ENCODE results near the gene LRP5.
A peak's percentile ranks its signal among the peaks of the same experiment; 100 is the strongest.

LRP5 gene

GRCh38 chr11:68379206-68379605 lies 66.8 kb downstream of the LRP5 start:
- no peak overlapping the region for H3K9ac ChIP-seq (ENCODE audit: low read length)
- no peak for DNase-seq (ENCODE audit: low read depth)

GRCh38 chr11:68380786-68381622 lies 68.6 kb downstream of the LRP5 start:
- Histone ChIP-seq H3K27me3 (replicated peaks; ENCODE audit: control insufficient read depth, insufficient read depth, low read length) (no peaks in the 10 kb centered on the region), H3K4me3 (ENCODE audit: low read length) (peak overlapping the region; percentile 19), H3K36me3 (ENCODE audit: control insufficient read depth, insufficient read depth, low read length, severe bottlenecking) (no peaks in the 10 kb centered on the region), H3K9ac (ENCODE audit: low read length) (peak overlapping the region; percentile 46), H3K4me1 (ENCODE audit: control insufficient read depth, insufficient read depth, low read length) (peaks cover 37% of the 10 kb centered on the region), H3K9me3 (ENCODE audit: control insufficient read depth, low read length) (no peaks in the 10 kb centered on the region)
- peak; percentile 39 for DNase-seq (ENCODE audit: low read depth)

More at GRCh38 chr11:68379206-68379605, 66.8 kb downstream of the LRP5 start:
- no peak overlapping the region for H3K4me3 ChIP-seq (ENCODE audit: low read length)
- no peaks in the 10 kb centered on the region for H3K27me3 ChIP-seq (replicated peaks; ENCODE audit: control insufficient read depth, insufficient read depth, low read length)
- H3K9me3 ChIP-seq (ENCODE audit: control insufficient read depth, low read length), result no peaks in the 10 kb centered on the region
- H3K4me1 ChIP-seq (ENCODE audit: control insufficient read depth, insufficient read depth, low read length), result peaks cover 47% of the 10 kb centered on the region
- H3K36me3 ChIP-seq (ENCODE audit: control insufficient read depth, insufficient read depth, low read length, severe bottlenecking), result no peaks in the 10 kb centered on the region

- Histone ChIP-seq H3K27me3 (replicated peaks; ENCODE audit: control insufficient read depth, insufficient read depth, low read length) (no peaks in the 10 kb centered on the region), H3K4me1 (ENCODE audit: control insufficient read depth, insufficient read depth, low read length) (peaks cover 33% of the 10 kb centered on the region), H3K4me3 (ENCODE audit: low read length) (peak overlapping the region; percentile 19), H3K36me3 (ENCODE audit: control insufficient read depth, insufficient read depth, low read length, severe bottlenecking) (no peaks in the 10 kb centered on the region), H3K9ac (ENCODE audit: low read length) (peak overlapping the region; percentile 46), H3K9me3 (ENCODE audit: control insufficient read depth, low read length) (no peaks in the 10 kb centered on the region)
- DNase-seq (ENCODE audit: low read depth), result no peak
These were observed 69.3 kb downstream of the LRP5 start for GRCh38 chr11:68381716-68382115.

- Histone ChIP-seq H3K27me3 (replicated peaks; ENCODE audit: control insufficient read depth, insufficient read depth, low read length) (no peaks in the 10 kb centered on the region), H3K4me1 (ENCODE audit: control insufficient read depth, insufficient read depth, low read length) (peaks cover 25% of the 10 kb centered on the region), H3K9ac (ENCODE audit: low read length) (no peak overlapping the region), H3K4me3 (ENCODE audit: low read length) (no peak overlapping the region), H3K9me3 (ENCODE audit: control insufficient read depth, low read length) (no peaks in the 10 kb centered on the region), H3K36me3 (ENCODE audit: control insufficient read depth, insufficient read depth, low read length, severe bottlenecking) (no peaks in the 10 kb centered on the region)
- DNase-seq (ENCODE audit: low read depth), result no peak
These were observed 70.1 kb downstream of the LRP5 start for GRCh38 chr11:68382358-68382998.

- Histone ChIP-seq H3K27me3 (replicated peaks; ENCODE audit: control insufficient read depth, insufficient read depth, low read length) (no peaks in the 10 kb centered on the region), H3K4me3 (ENCODE audit: low read length) (no peak overlapping the region), H3K9me3 (ENCODE audit: control insufficient read depth, low read length) (no peaks in the 10 kb centered on the region), H3K9ac (ENCODE audit: low read length) (no peak overlapping the region), H3K4me1 (ENCODE audit: control insufficient read depth, insufficient read depth, low read length) (peaks cover 21% of the 10 kb centered on the region), H3K36me3 (ENCODE audit: control insufficient read depth, insufficient read depth, low read length, severe bottlenecking) (peaks cover 4% of the 10 kb centered on the region)
- DNase-seq (ENCODE audit: low read depth), result peak; percentile 82
These were observed 71.6 kb downstream of the LRP5 start for GRCh38 chr11:68383976-68384501.

GRCh38 chr11:68384530-68385081 lies 72.2 kb downstream of the LRP5 start:
- Histone ChIP-seq H3K4me3 (ENCODE audit: low read length) (no peak overlapping the region), H3K4me1 (ENCODE audit: control insufficient read depth, insufficient read depth, low read length) (peaks cover 21% of the 10 kb centered on the region), H3K9me3 (ENCODE audit: control insufficient read depth, low read length) (no peaks in the 10 kb centered on the region), H3K36me3 (ENCODE audit: control insufficient read depth, insufficient read depth, low read length, severe bottlenecking) (peaks cover 10% of the 10 kb centered on the region), H3K27me3 (replicated peaks; ENCODE audit: control insufficient read depth, insufficient read depth, low read length) (no peaks in the 10 kb centered on the region), H3K9ac (ENCODE audit: low read length) (no peak overlapping the region)
- no peak for DNase-seq (ENCODE audit: low read depth)

GRCh38 chr11:68385128-68385527 lies 72.7 kb downstream of the LRP5 start:
- H3K4me3 ChIP-seq (ENCODE audit: low read length), result no peak overlapping the region
- H3K27me3 ChIP-seq (replicated peaks; ENCODE audit: control insufficient read depth, insufficient read depth, low read length), result no peaks in the 10 kb centered on the region
- H3K9me3 ChIP-seq (ENCODE audit: control insufficient read depth, low read length), result no peaks in the 10 kb centered on the region
- DNase-seq (ENCODE audit: low read depth), result no peak
- H3K4me1 ChIP-seq (ENCODE audit: control insufficient read depth, insufficient read depth, low read length), result peaks cover 19% of the 10 kb centered on the region
- H3K9ac ChIP-seq (ENCODE audit: low read length), result no peak overlapping the region
- H3K36me3 ChIP-seq (ENCODE audit: control insufficient read depth, insufficient read depth, low read length, severe bottlenecking), result peaks cover 14% of the 10 kb centered on the region

- DNase-seq (ENCODE audit: low read depth), result no peak
- peaks cover 14% of the 10 kb centered on the region for H3K36me3 ChIP-seq (ENCODE audit: control insufficient read depth, insufficient read depth, low read length, severe bottlenecking)
These were observed 74.1 kb downstream of the LRP5 start for GRCh38 chr11:68386331-68386978.

GRCh38 chr11:68387840-68388239 lies 75.4 kb downstream of the LRP5 start:
- H3K27me3 ChIP-seq (replicated peaks; ENCODE audit: control insufficient read depth, insufficient read depth, low read length), result no peaks in the 10 kb centered on the region
- no peak for DNase-seq (ENCODE audit: low read depth)
- peaks cover 14% of the 10 kb centered on the region for H3K36me3 ChIP-seq (ENCODE audit: control insufficient read depth, insufficient read depth, low read length, severe bottlenecking)
- H3K9me3 ChIP-seq (ENCODE audit: control insufficient read depth, low read length), result no peaks in the 10 kb centered on the region
- no peak overlapping the region for H3K4me3 ChIP-seq (ENCODE audit: low read length)
- H3K9ac ChIP-seq (ENCODE audit: low read length), result no peak overlapping the region
- H3K4me1 ChIP-seq (ENCODE audit: control insufficient read depth, insufficient read depth, low read length), result peaks cover 3% of the 10 kb centered on the region

More at GRCh38 chr11:68386331-68386978, 74.1 kb downstream of the LRP5 start:
- H3K9me3 ChIP-seq (ENCODE audit: control insufficient read depth, low read length), result no peaks in the 10 kb centered on the region
- peaks cover 8% of the 10 kb centered on the region for H3K4me1 ChIP-seq (ENCODE audit: control insufficient read depth, insufficient read depth, low read length)
- H3K9ac ChIP-seq (ENCODE audit: low read length), result no peak overlapping the region
- H3K27me3 ChIP-seq (replicated peaks; ENCODE audit: control insufficient read depth, insufficient read depth, low read length), result no peaks in the 10 kb centered on the region
- no peak overlapping the region for H3K4me3 ChIP-seq (ENCODE audit: low read length)

- Histone ChIP-seq H3K9me3 (ENCODE audit: control insufficient read depth, low read length) (no peaks in the 10 kb centered on the region), H3K4me1 (ENCODE audit: control insufficient read depth, insufficient read depth, low read length) (peaks cover 3% of the 10 kb centered on the region), H3K36me3 (ENCODE audit: control insufficient read depth, insufficient read depth, low read length, severe bottlenecking) (peaks cover 14% of the 10 kb centered on the region), H3K27me3 (replicated peaks; ENCODE audit: control insufficient read depth, insufficient read depth, low read length) (no peaks in the 10 kb centered on the region), H3K9ac (ENCODE audit: low read length) (no peak overlapping the region), H3K4me3 (ENCODE audit: low read length) (no peak overlapping the region)
- no peak for DNase-seq (ENCODE audit: low read depth)
These were observed 76.3 kb downstream of the LRP5 start for GRCh38 chr11:68388595-68389198.

Data from adipocyte (in vitro differentiated cells).